Stomach (tissue), 4 donors: ENCODE results near the gene MARCHF11.

ENCODE experiments used
- EP300 ChIP-seq: sonication (generic); formaldehyde crosslinking; IDR thresholded peaks from one replicate; pipeline ENCODE4 v1.6.1; 2017; ENCODE audit warnings: antibody characterized with exemption
- POLR2A ChIP-seq, 4 donors: fragments of 450-650 bp; IDR thresholded peaks; one replicate each; pipeline ENCODE4 v1.6.1; 2016; ENCODE audit warnings: antibody characterized with exemption in 4 of 4, control low read depth in 2 of 4, mild to moderate bottlenecking in 1 of 4, moderate library complexity in 1 of 4
- TF ChIP-seq, protein P1 (sequence below), 7 experiments: fragments of 450-650 bp in 4 of 7; fragments of 200-600 bp in 3 of 7; sonication (generic) in 3 of 7; IDR thresholded peaks; one replicate each; pipeline ENCODE4 v1.5.1; 2016 to 2019; ENCODE audit warnings: antibody characterized with exemption in 7 of 7, control low read depth in 2 of 7, mild to moderate bottlenecking in 1 of 7

DNA sequence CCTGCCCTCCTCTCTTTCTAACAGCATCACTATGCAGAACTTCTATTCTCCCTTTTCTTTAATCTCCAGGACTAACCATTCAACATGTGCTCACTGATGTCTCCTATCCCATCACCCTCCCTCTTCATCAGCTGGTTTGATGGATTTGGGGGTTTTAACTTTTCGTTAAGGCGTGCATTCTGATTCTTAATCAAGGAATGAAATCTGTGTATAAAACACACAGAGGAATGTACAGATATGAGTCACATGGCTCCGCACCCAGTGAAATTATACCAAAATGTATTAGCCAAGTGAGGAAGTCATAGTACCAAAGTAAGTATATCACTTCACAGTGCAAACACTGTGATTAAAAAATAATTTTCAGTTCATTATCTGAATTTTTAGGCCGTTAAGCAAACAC, 35.2 kb downstream of the MARCHF11 start:
- TF ChIP-seq, protein P1, sequence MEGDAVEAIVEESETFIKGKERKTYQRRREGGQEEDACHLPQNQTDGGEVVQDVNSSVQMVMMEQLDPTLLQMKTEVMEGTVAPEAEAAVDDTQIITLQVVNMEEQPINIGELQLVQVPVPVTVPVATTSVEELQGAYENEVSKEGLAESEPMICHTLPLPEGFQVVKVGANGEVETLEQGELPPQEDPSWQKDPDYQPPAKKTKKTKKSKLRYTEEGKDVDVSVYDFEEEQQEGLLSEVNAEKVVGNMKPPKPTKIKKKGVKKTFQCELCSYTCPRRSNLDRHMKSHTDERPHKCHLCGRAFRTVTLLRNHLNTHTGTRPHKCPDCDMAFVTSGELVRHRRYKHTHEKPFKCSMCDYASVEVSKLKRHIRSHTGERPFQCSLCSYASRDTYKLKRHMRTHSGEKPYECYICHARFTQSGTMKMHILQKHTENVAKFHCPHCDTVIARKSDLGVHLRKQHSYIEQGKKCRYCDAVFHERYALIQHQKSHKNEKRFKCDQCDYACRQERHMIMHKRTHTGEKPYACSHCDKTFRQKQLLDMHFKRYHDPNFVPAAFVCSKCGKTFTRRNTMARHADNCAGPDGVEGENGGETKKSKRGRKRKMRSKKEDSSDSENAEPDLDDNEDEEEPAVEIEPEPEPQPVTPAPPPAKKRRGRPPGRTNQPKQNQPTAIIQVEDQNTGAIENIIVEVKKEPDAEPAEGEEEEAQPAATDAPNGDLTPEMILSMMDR (IDR thresholded peaks at IDR 0.05) = no peak
- TF ChIP-seq POLR2A (IDR thresholded peaks at IDR 0.05) (no peak), EP300 (no peak)
